ENCODE measurements around the gene CHD5.

CHD5 gene

GRCh38 chr1:6162341-6162740 is 17.8 kb downstream of the CHD5 start:
- no peaks in the 10 kb centered on the region for H3K9me3 ChIP-seq

GRCh38 chr1:6158181-6158580 is 21.9 kb downstream of the CHD5 start:
- H3K36me3 ChIP-seq, result no peaks in the 10 kb centered on the region

More at GRCh38 chr1:6162341-6162740, 17.8 kb downstream of the CHD5 start:
- no peak for TF ChIP-seq CTCF (IDR thresholded peaks at IDR 0.05)
- no peaks in the 10 kb centered on the region for H3K36me3 ChIP-seq
- no peak overlapping the region for H3K27ac ChIP-seq
- no peaks in the 10 kb centered on the region for H3K4me1 ChIP-seq (ENCODE audit: control insufficient read depth in 1 of 2, insufficient read depth in 1 of 2, low read depth in 1 of 2, low read length in 1 of 2)
- H3K4me3 ChIP-seq (ENCODE audit: low read depth in 1 of 2, low read length in 1 of 2), result no peak overlapping the region
- H3K27me3 ChIP-seq, result peaks cover 33% of the 10 kb centered on the region

GRCh38 chr1:6157528-6158174 is 22.5 kb downstream of the CHD5 start:
- Histone ChIP-seq H3K4me3 (ENCODE audit: low read depth in 1 of 2, low read length in 1 of 2) (no peak overlapping the region), H3K36me3 (no peaks in the 10 kb centered on the region), H3K27ac (no peak overlapping the region), H3K27me3 (peaks cover 24% of the 10 kb centered on the region), H3K4me1 (ENCODE audit: control insufficient read depth in 1 of 2, insufficient read depth in 1 of 2, low read depth in 1 of 2, low read length in 1 of 2) (no peaks in the 10 kb centered on the region), H3K9me3 (no peaks in the 10 kb centered on the region)
- no peak for TF ChIP-seq CTCF (IDR thresholded peaks at IDR 0.05)

More at GRCh38 chr1:6158181-6158580, 21.9 kb downstream of the CHD5 start:
- Histone ChIP-seq H3K27me3 (peaks cover 30% of the 10 kb centered on the region), H3K27ac (no peak overlapping the region), H3K4me3 (ENCODE audit: low read depth in 1 of 2, low read length in 1 of 2) (no peak overlapping the region), H3K9me3 (no peaks in the 10 kb centered on the region), H3K4me1 (ENCODE audit: control insufficient read depth in 1 of 2, insufficient read depth in 1 of 2, low read depth in 1 of 2, low read length in 1 of 2) (no peaks in the 10 kb centered on the region)
- no peak for TF ChIP-seq CTCF (IDR thresholded peaks at IDR 0.05)

GRCh38 chr1:6157132-6157527 is 23.0 kb downstream of the CHD5 start:
- no peak for TF ChIP-seq CTCF (IDR thresholded peaks at IDR 0.05)
- no peaks in the 10 kb centered on the region for H3K9me3 ChIP-seq
- no peaks in the 10 kb centered on the region for H3K36me3 ChIP-seq
- H3K27me3 ChIP-seq, result peaks cover 23% of the 10 kb centered on the region
- no peak overlapping the region for H3K4me3 ChIP-seq (ENCODE audit: low read depth in 1 of 2, low read length in 1 of 2)
- no peaks in the 10 kb centered on the region for H3K4me1 ChIP-seq (ENCODE audit: control insufficient read depth in 1 of 2, insufficient read depth in 1 of 2, low read depth in 1 of 2, low read length in 1 of 2)
- H3K27ac ChIP-seq, result no peak overlapping the region

- no peaks in the 10 kb centered on the region for H3K9me3 ChIP-seq
- no peaks in the 10 kb centered on the region for H3K36me3 ChIP-seq
- no peaks in the 10 kb centered on the region for H3K4me1 ChIP-seq (ENCODE audit: control insufficient read depth in 1 of 2, insufficient read depth in 1 of 2, low read depth in 1 of 2, low read length in 1 of 2)
- no peak for TF ChIP-seq CTCF (IDR thresholded peaks at IDR 0.05)
- no peak overlapping the region for H3K27ac ChIP-seq
- H3K27me3 ChIP-seq, result peaks cover 8% of the 10 kb centered on the region
- no peak overlapping the region for H3K4me3 ChIP-seq (ENCODE audit: low read depth in 1 of 2, low read length in 1 of 2)
These were observed 25.4 kb downstream of the CHD5 start for GRCh38 chr1:6154525-6155319.
